CD4-positive, CD25-positive, alpha-beta regulatory T cell (primary cell): ENCODE measurements around the gene FAM53B. TPM values are rescaled to one million over a fixed set of nuclear protein-coding genes. Genes with fewer than 3 reads are reported as not detected.

Source experiments
- ATAC-seq, 2 donors: fragments of 150-1000 bp; cut with Tn5 transposase; one replicate each; pipeline ENCODE4 v1.10.0; 2021; ENCODE audit warnings: low read depth in 2 of 2, moderate number of reproducible peaks in 2 of 2, moderate library complexity in 1 of 2
- DNase-seq, 3 donors: peaks; one replicate each; pipeline versions ENCODE4 v3.0.0 to v3.0.0-alpha.2; 2012 to 2022; ENCODE audit warnings: mixed read lengths in 1 of 3
- H3K27ac ChIP-seq: one replicate; pipeline ENCODE4 v1.7.0; 2013; ENCODE audit warnings: mild to moderate bottlenecking, low read length; ENCODE audit not compliant: insufficient read depth, poor library complexity, severe bottlenecking
- H3K27me3 ChIP-seq: one replicate; pipeline ENCODE4 v1.7.0; 2013; ENCODE audit warnings: low read length; ENCODE audit not compliant: control insufficient read depth, insufficient read depth
- H3K36me3 ChIP-seq: one replicate; pipeline ENCODE4 v1.7.0; 2013; ENCODE audit warnings: mild to moderate bottlenecking, low read length, moderate library complexity; ENCODE audit not compliant: control insufficient read depth, insufficient read depth
- H3K4me1 ChIP-seq: 2 replicates; pipeline ENCODE4 v1.7.0; 2013; ENCODE audit warnings: mild to moderate bottlenecking, low read length; ENCODE audit not compliant: insufficient read depth, control insufficient read depth, poor library complexity, severe bottlenecking
- H3K4me3 ChIP-seq: one replicate; pipeline ENCODE4 v1.7.0; 2013; ENCODE audit warnings: low read depth, mild to moderate bottlenecking, low read length, moderate library complexity
- H3K9me3 ChIP-seq, 2 experiments: 1 replicate in 1 of 2; 2 replicates in 1 of 2; pipeline ENCODE4 v1.7.0; 2013; ENCODE audit warnings: low read length in 2 of 2, mild to moderate bottlenecking in 1 of 2, moderate library complexity in 1 of 2; ENCODE audit not compliant: control insufficient read depth in 2 of 2
- H3K27ac Mint-ChIP-seq, 3 donors: one replicate each; pipeline ENCODE4 v1.8.0; 2020 to 2022; ENCODE audit warnings: mild to moderate bottlenecking in 3 of 3, mixed read lengths in 3 of 3, moderate library complexity in 2 of 3
- H3K27me3 Mint-ChIP-seq: one replicate; pipeline ENCODE4 v1.8.0; 2022; ENCODE audit warnings: mild to moderate bottlenecking, mixed read lengths
- H3K36me3 Mint-ChIP-seq: one replicate; pipeline ENCODE4 v1.8.0; 2020; ENCODE audit warnings: mixed read lengths
- H3K4me1 Mint-ChIP-seq, 4 donors: one replicate each; pipeline ENCODE4 v1.8.0; 2020 to 2022; ENCODE audit warnings: mixed read lengths in 4 of 4, mild to moderate bottlenecking in 1 of 4
- H3K4me3 Mint-ChIP-seq, 4 donors: one replicate each; pipeline ENCODE4 v1.8.0; 2020 to 2022; ENCODE audit warnings: mild to moderate bottlenecking in 4 of 4, mixed read lengths in 4 of 4, moderate library complexity in 3 of 4
- H3K9me3 Mint-ChIP-seq, 7 donors: one replicate each; pipeline ENCODE4 v1.8.0; 2020 to 2022; ENCODE audit warnings: mixed read lengths in 7 of 7, mild to moderate bottlenecking in 3 of 7, moderate library complexity in 2 of 7
- polyA plus RNA-seq, 4 donors: library from polyadenylated mRNA; unstranded; fragments of 300-500 nt; fragmentation: Illumina TruSeq; gene quantifications; one replicate each; pipeline ENCODE4 v1.2.3, GENCODE V29; 2021
- total RNA-seq: library from RNA; stranded (reverse); gene quantifications from one replicate; pipeline ENCODE4 v1.2.3, GENCODE V29; 2022

Gene FAM53B
- total and polyA plus RNA-seq, 5 donors from 2014 or later = 5.8 to 116 (median 15.0) TPM

- H3K4me1 Mint-ChIP-seq = peaks cover 0 to 2% (median 0%) of the 10 kb centered on the region in 4 donors
- Histone ChIP-seq H3K4me3 (no peak overlapping the region), H3K4me1 (no peaks in the 10 kb centered on the region), H3K36me3 (no peaks in the 10 kb centered on the region), H3K9me3 (no peaks in the 10 kb centered on the region), H3K27me3 (no peaks in the 10 kb centered on the region), H3K27ac (no peak overlapping the region)
- H3K9me3 Mint-ChIP-seq = no peaks in the 10 kb centered on the region
- no peak overlapping the region for H3K27ac Mint-ChIP-seq
- H3K36me3 Mint-ChIP-seq = peaks cover 9% of the 10 kb centered on the region
- ATAC-seq (no peak), DNase-seq (no peak)
- H3K27me3 Mint-ChIP-seq = no peaks in the 10 kb centered on the region
- no peak overlapping the region for H3K4me3 Mint-ChIP-seq
These were observed 174.3 kb downstream of the FAM53B start for GRCh38 chr10:124569623-124570470.

Other genes starting within 250 kb of the FAM53B start
- gene EEF1AKMT2, start 47.5 kb upstream of the FAM53B start, total RNA-seq = 15.9 TPM
- gene EEF1AKMT2, start 47.5 kb upstream of the FAM53B start, polyA plus RNA-seq = 10 to 100 TPM; 18.0 to 30.5 (median 27.0) TPM
- gene ABRAXAS2, start 57.4 kb upstream of the FAM53B start, total RNA-seq = 9.7 TPM
- gene ABRAXAS2, start 57.4 kb upstream of the FAM53B start, polyA plus RNA-seq = 10 to 100 TPM; 13.9 to 15.5 (median 14.7) TPM
- 27.8 TPM for gene ZRANB1, start 197.7 kb upstream of the FAM53B start, total RNA-seq
- gene ZRANB1, start 197.7 kb upstream of the FAM53B start, polyA plus RNA-seq = 1 to 10 TPM; 6.6 to 9.4 (median 6.8) TPM